Thyroid gland (tissue), 4 donors: Measurements from ENCODE around the gene SCAPER. TPM values are rescaled to one million over a fixed set of nuclear protein-coding genes. Genes with fewer than 3 reads are reported as not detected.

Experiments used
- DNase-seq, 2 donors: peaks; one replicate each; pipeline ENCODE4 v3.0.0-alpha.2; 2019
- H3K27ac ChIP-seq, 3 donors: fragments of 200-600 bp; sonication (generic); 1 replicate in 2 of 3; 2 replicates in 1 of 3; pipeline ENCODE4 v1.5.1; 2016 to 2019; ENCODE audit warnings: mild to moderate bottlenecking in 1 of 3, moderate library complexity in 1 of 3
- H3K27me3 ChIP-seq: fragments of 200-600 bp; sonication (generic); one replicate; pipeline ENCODE4 v1.5.1; 2019
- H3K36me3 ChIP-seq, 2 donors: fragments of 200-600 bp; sonication (generic); one replicate each; pipeline ENCODE4 v1.5.1; 2016 to 2019
- H3K4me1 ChIP-seq, 2 donors: fragments of 200-600 bp; sonication (generic); one replicate each; pipeline ENCODE4 v1.5.1; 2017 to 2019
- H3K4me3 ChIP-seq, 3 donors: fragments of 200-600 bp; sonication (generic); replicated peaks in 1 of 3; 1 replicate in 2 of 3; 2 replicates in 1 of 3; pipeline ENCODE4 v1.5.1; 2016; ENCODE audit warnings: mild to moderate bottlenecking in 1 of 3
- H3K9me3 ChIP-seq: fragments of 200-600 bp; sonication (generic); one replicate; pipeline ENCODE4 v1.5.1; 2017
- POLR2A ChIP-seq, 2 donors: fragments of 450-650 bp; IDR thresholded peaks; one replicate each; pipeline ENCODE4 v1.6.1; 2017; ENCODE audit warnings: antibody characterized with exemption in 2 of 2, mild to moderate bottlenecking in 2 of 2, moderate library complexity in 1 of 2
- WGBS, 2 donors: methylation state at CpG; one replicate each; pipeline ENCODE4 v1.1.5; 2017; 5-methylcytosine and 5-hydroxymethylcytosine counted together
- intact Hi-C: fragments of 100-400 bp; cut with DNase I; formaldehyde crosslinking; loops from one replicate; pipeline ENCODE4 v1.15.1; 2023
- total RNA-seq, 4 donors: library from RNA; depleted of rRNA; stranded (reverse); fragments of >200 nt; gene quantifications; one replicate each; pipeline ENCODE4 v1.2.3, GENCODE V29; 2016
- TF ChIP-seq, protein P1 (sequence below), 6 experiments: fragments of 200-600 bp in 3 of 6; fragments of 450-650 bp in 3 of 6; sonication (generic) in 3 of 6; IDR thresholded peaks; one replicate each; pipeline ENCODE4 v1.5.1; 2016 to 2019; ENCODE audit warnings: antibody characterized with exemption in 6 of 6, mild to moderate bottlenecking in 2 of 6, inconsistent platforms in 1 of 6, moderate library complexity in 1 of 6

SCAPER gene
- total RNA-seq, 4 donors from 2014 or later: 45.2 to 90.8 (median 63.6) TPM

DNA sequence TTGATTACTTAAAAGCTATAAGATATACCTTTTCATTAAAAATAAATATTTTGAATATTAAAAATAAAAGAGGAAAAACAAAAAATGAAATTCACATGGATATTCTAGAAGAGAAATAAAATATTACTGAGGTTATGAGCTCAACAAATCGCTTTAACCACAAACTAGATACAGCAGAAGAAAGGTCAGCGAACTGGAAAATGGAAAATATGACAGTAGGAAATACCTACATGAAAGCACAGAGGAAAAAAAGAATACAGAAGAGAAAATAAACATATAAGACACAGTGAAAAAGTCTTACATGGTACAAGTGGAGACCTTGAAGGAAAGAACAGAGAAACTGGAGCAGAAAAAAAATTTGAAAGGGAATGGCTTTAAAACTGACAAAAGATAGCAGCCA, 33.2 kb downstream of the SCAPER start:
- no peaks in the 10 kb centered on the region for H3K4me1 ChIP-seq
- no peak overlapping the region for H3K4me3 ChIP-seq
- no peak for TF ChIP-seq POLR2A (IDR thresholded peaks at IDR 0.05)
- TF ChIP-seq, protein P1, sequence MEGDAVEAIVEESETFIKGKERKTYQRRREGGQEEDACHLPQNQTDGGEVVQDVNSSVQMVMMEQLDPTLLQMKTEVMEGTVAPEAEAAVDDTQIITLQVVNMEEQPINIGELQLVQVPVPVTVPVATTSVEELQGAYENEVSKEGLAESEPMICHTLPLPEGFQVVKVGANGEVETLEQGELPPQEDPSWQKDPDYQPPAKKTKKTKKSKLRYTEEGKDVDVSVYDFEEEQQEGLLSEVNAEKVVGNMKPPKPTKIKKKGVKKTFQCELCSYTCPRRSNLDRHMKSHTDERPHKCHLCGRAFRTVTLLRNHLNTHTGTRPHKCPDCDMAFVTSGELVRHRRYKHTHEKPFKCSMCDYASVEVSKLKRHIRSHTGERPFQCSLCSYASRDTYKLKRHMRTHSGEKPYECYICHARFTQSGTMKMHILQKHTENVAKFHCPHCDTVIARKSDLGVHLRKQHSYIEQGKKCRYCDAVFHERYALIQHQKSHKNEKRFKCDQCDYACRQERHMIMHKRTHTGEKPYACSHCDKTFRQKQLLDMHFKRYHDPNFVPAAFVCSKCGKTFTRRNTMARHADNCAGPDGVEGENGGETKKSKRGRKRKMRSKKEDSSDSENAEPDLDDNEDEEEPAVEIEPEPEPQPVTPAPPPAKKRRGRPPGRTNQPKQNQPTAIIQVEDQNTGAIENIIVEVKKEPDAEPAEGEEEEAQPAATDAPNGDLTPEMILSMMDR (IDR thresholded peaks at IDR 0.05): no peak
- no peaks in the 10 kb centered on the region for H3K27me3 ChIP-seq
- peaks cover 0 to 2% of the 10 kb centered on the region in 2 donors for H3K36me3 ChIP-seq
- intact Hi-C loops: no loop called here
- 89 to 92% methylated on average over 2 of the region's 2 CpGs for WGBS, 2 donors
- H3K9me3 ChIP-seq: no peaks in the 10 kb centered on the region
- DNase-seq: no peak
- H3K27ac ChIP-seq: no peak overlapping the region

DNA sequence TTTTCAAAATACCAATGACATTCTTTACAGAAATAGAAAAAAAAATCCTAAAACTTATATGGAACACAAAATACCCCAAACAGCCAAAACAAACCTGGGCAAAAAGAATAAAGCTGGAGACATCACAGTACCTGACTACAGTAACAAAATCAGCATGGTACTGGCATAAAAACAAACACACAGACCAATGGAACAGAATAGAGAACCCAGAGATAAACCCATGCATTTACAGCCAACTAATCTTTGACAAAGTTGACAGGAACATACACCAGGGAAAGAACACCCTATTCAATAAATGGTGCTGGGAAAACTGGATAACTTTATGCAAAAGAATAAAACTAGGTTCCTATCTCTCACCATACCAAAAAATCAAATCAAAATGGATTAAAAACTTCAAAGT, 36.4 kb downstream of the SCAPER start:
- H3K4me1 ChIP-seq: no peaks in the 10 kb centered on the region
- H3K27ac ChIP-seq: no peak overlapping the region
- H3K36me3 ChIP-seq: no peaks in the 10 kb centered on the region
- no peaks in the 10 kb centered on the region for H3K27me3 ChIP-seq
- no peak for DNase-seq
- no peaks in the 10 kb centered on the region for H3K9me3 ChIP-seq
- intact Hi-C loops: no loop called here
- no peak for TF ChIP-seq POLR2A (IDR thresholded peaks at IDR 0.05)
- no peak overlapping the region for H3K4me3 ChIP-seq

DNA sequence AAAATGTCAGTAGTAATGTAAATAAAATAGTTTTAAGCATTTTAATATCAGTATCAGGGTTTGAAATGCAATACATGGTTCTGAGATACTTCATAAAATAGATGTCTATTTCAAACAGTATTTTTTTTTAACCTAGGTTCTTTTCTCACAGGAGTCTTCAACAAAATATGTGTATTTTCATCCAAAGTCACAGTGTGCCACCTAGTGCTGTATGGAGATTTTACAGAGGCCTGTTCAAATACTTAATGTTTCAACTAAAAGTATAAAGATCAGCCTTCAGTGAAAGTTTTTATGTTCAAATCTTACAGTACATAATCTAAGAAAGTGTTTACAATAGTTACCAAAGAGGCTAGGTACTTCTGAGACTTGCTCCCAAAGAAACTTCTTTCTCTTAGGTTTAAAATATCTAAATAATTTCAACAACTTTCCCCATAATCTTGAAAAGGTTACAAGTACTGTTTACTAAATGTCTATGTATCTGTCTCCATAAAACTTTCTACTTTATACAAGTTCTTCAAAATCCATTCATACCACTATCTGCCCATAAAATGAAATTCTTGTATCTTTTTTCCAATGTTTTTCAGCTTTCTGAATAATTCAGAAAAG, 38.3 kb downstream of the SCAPER start:
- Histone ChIP-seq H3K27me3 (no peaks in the 10 kb centered on the region), H3K27ac (no peak overlapping the region), H3K36me3 (no peaks in the 10 kb centered on the region), H3K9me3 (no peaks in the 10 kb centered on the region), H3K4me1 (no peaks in the 10 kb centered on the region), H3K4me3 (no peak overlapping the region)
- DNase-seq: peak in 1 of 2 donors; percentile 5
- TF ChIP-seq, protein P1 (IDR thresholded peaks at IDR 0.05): peak in 3 of 6 experiments; percentile 43 to 48 (median 46)
- no peak for TF ChIP-seq POLR2A (IDR thresholded peaks at IDR 0.05)
- intact Hi-C loops: no loop called here

DNA sequence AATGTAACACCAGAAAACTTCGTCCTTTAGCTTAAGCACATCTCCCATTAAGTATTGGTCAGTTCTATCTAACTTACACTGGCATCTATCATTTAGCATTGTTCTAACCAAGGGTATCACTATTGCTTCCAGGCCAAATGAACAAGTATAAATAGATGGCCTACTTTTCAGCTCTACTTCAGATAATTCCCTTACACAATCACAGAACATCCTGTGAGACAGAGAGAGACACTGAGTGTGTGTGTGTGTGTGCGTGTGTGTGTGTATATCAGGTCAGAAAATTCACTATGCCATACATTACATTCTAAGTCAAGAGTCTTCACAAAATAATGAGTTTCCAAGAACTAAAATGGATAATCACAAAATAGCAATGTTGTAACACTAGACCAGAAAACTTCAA, 39.1 kb downstream of the SCAPER start:
- intact Hi-C loops: no loop called here

DNA sequence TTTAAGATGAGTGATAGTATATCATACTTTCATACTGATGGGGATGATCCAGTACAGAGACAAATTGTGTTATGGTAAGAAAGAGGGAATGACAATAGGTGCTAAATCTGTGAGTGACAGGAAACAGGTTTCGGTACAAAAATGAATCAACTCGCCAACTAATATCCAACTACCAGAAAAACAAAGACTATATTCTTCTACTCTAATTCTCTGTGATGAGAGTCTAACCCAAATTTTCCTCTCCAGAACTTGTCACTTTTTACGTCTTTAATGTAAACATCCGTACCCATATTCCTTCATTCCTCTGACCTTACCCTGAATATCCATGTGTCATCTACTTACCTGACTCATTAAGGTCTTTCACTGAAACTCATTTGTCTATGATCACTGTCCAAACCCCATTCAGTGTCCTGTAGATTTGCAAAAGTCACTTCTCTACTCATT, 39.6 kb downstream of the SCAPER start:
- Histone ChIP-seq H3K36me3 (no peaks in the 10 kb centered on the region), H3K27ac (no peak overlapping the region), H3K9me3 (no peaks in the 10 kb centered on the region), H3K4me3 (no peak overlapping the region), H3K27me3 (no peaks in the 10 kb centered on the region), H3K4me1 (no peaks in the 10 kb centered on the region)
- intact Hi-C loops: no loop called here
- WGBS, 2 donors: 81 to 84% methylated on average over 4 of the region's 4 CpGs
- no peak for DNase-seq
- TF ChIP-seq, protein P1 (IDR thresholded peaks at IDR 0.05): no peak
- TF ChIP-seq POLR2A (IDR thresholded peaks at IDR 0.05): no peak

More for the DNA sequence above, 39.1 kb downstream of the SCAPER start:
- WGBS, 2 donors: 95% methylated on average over 2 of the region's 2 CpGs
- H3K9me3 ChIP-seq: no peaks in the 10 kb centered on the region
- no peaks in the 10 kb centered on the region for H3K27me3 ChIP-seq
- H3K27ac ChIP-seq: no peak overlapping the region
- no peak for DNase-seq
- H3K4me1 ChIP-seq: no peaks in the 10 kb centered on the region
- no peaks in the 10 kb centered on the region for H3K36me3 ChIP-seq
- no peak overlapping the region for H3K4me3 ChIP-seq
- TF ChIP-seq, protein P1 (IDR thresholded peaks at IDR 0.05): no peak
- TF ChIP-seq POLR2A (IDR thresholded peaks at IDR 0.05): no peak
